ENCODE data around the gene GINS2.

DNA sequence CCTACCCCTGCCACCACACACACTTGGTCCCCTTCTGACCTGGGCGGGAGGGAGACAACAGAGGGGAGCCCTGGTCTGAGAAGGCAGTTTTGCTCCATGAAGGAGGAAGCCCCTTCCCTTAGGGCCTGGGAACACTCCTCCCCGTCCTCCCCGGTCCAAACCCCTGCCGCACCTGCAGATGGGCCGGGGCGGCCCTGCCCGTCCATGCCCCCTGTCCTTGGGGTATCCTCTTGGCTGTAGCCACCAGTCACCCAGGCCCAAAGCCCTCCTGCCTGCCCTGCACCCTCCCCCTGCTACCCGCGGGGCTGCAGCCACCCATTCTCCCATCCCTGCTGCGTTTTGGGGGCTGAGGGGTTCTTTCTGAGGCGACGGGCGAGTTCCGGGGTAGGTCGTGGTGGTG is 41.8 kb downstream of the GINS2 start:
- TF ChIP-seq, protein P1, sequence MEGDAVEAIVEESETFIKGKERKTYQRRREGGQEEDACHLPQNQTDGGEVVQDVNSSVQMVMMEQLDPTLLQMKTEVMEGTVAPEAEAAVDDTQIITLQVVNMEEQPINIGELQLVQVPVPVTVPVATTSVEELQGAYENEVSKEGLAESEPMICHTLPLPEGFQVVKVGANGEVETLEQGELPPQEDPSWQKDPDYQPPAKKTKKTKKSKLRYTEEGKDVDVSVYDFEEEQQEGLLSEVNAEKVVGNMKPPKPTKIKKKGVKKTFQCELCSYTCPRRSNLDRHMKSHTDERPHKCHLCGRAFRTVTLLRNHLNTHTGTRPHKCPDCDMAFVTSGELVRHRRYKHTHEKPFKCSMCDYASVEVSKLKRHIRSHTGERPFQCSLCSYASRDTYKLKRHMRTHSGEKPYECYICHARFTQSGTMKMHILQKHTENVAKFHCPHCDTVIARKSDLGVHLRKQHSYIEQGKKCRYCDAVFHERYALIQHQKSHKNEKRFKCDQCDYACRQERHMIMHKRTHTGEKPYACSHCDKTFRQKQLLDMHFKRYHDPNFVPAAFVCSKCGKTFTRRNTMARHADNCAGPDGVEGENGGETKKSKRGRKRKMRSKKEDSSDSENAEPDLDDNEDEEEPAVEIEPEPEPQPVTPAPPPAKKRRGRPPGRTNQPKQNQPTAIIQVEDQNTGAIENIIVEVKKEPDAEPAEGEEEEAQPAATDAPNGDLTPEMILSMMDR (conservative IDR thresholded peaks at IDR 0.05) = no peak
- no peak for TF ChIP-seq ZFX (IDR thresholded peaks at IDR 0.05)
